Neuronal stem cell (in vitro differentiated cells): Measurements from ENCODE around the gene OPRL1.
A peak's percentile ranks its signal among the peaks of the same experiment; 100 is the strongest.

Experiments
- DNase-seq: peaks from one replicate; pipeline ENCODE4 v3.0.0-alpha.2; 2013; ENCODE audit warnings: low spot score
- H2AFZ ChIP-seq: one replicate; pipeline ENCODE4 v1.6.1; 2013; ENCODE audit warnings: mild to moderate bottlenecking, low read length, inconsistent platforms
- H2AK5ac ChIP-seq: 2 replicates; pipeline ENCODE4 v1.6.1; 2013; ENCODE audit warnings: low read depth, mild to moderate bottlenecking, inconsistent platforms, low read length, moderate library complexity, mixed read lengths
- H2BK120ac ChIP-seq: 2 replicates; pipeline ENCODE4 v1.6.1; 2013; ENCODE audit warnings: low read depth, mild to moderate bottlenecking, inconsistent platforms, low read length, moderate library complexity, mixed read lengths
- H2BK12ac ChIP-seq: one replicate; pipeline ENCODE4 v1.6.1; 2013; ENCODE audit warnings: low read length, inconsistent platforms
- H2BK15ac ChIP-seq: 2 replicates; pipeline ENCODE4 v1.6.1; 2013; ENCODE audit warnings: mild to moderate bottlenecking, low read length, inconsistent platforms, mixed read lengths
- H2BK5ac ChIP-seq: one replicate; pipeline ENCODE4 v1.6.1; 2013; ENCODE audit warnings: inconsistent platforms, mild to moderate bottlenecking, low read length, moderate library complexity
- H3K14ac ChIP-seq: one replicate; pipeline ENCODE4 v1.6.1; 2013; ENCODE audit warnings: low read length, inconsistent platforms
- H3K18ac ChIP-seq: 2 replicates; pipeline ENCODE4 v1.6.1; 2013; ENCODE audit warnings: low read length, inconsistent platforms
- H3K23ac ChIP-seq: 2 replicates; pipeline ENCODE4 v1.6.1; 2013; ENCODE audit warnings: low read depth, mild to moderate bottlenecking, mixed read lengths, low read length, inconsistent platforms; ENCODE audit not compliant: poor library complexity
- H3K27ac ChIP-seq: replicated peaks from 3 replicates; pipeline ENCODE4 v1.5.1; 2013; ENCODE audit warnings: low read length, inconsistent platforms
- H3K27me3 ChIP-seq, 3 experiments: 2 replicates each; pipeline ENCODE4 v1.6.1; 2013; ENCODE audit warnings: low read length in 3 of 3, mild to moderate bottlenecking in 2 of 3, inconsistent platforms in 1 of 3, low read depth in 1 of 3, mixed read lengths in 1 of 3, moderate library complexity in 1 of 3; ENCODE audit not compliant: control insufficient read depth in 3 of 3, insufficient read depth in 3 of 3
- H3K36me3 ChIP-seq, 2 donors: replicated peaks in 1 of 2; 2 replicates each; pipeline ENCODE4 v1.6.1; 2013; ENCODE audit warnings: low read length in 2 of 2; ENCODE audit not compliant: control insufficient read depth in 2 of 2, insufficient read depth in 2 of 2
- H3K4ac ChIP-seq: 2 replicates; pipeline ENCODE4 v1.6.1; 2013; ENCODE audit warnings: inconsistent platforms, mild to moderate bottlenecking, low read length, moderate library complexity
- H3K4me1 ChIP-seq, 2 donors: 1 replicate in 1 of 2; 2 replicates in 1 of 2; pipeline ENCODE4 v1.6.1; 2013; ENCODE audit warnings: low read length in 2 of 2, low read depth in 1 of 2; ENCODE audit not compliant: control insufficient read depth in 2 of 2, insufficient read depth in 1 of 2
- H3K4me2 ChIP-seq: one replicate; pipeline ENCODE4 v1.6.1; 2013; ENCODE audit warnings: mild to moderate bottlenecking, low read length, inconsistent platforms; ENCODE audit not compliant: insufficient read depth, poor library complexity, severe bottlenecking
- H3K4me3 ChIP-seq, 2 donors: 2 replicates each; pipeline ENCODE4 v1.5.1; 2013; ENCODE audit warnings: low read length in 2 of 2, mild to moderate bottlenecking in 2 of 2, inconsistent platforms in 1 of 2, moderate library complexity in 1 of 2
- H3K79me1 ChIP-seq: one replicate; pipeline ENCODE4 v1.6.1; 2013; ENCODE audit warnings: low read depth, mild to moderate bottlenecking, inconsistent platforms, low read length, moderate library complexity
- H3K9ac ChIP-seq: one replicate; pipeline ENCODE4 v1.6.1; 2013; ENCODE audit warnings: mild to moderate bottlenecking, low read depth, low read length, inconsistent platforms; ENCODE audit not compliant: poor library complexity
- H3K9me3 ChIP-seq, 2 donors: replicated peaks in 1 of 2; 2 replicates each; pipeline versions ENCODE3 to v1.6.1; 2013; ENCODE audit warnings: low read length in 2 of 2, mild to moderate bottlenecking in 2 of 2, inconsistent platforms in 1 of 2, low read depth in 1 of 2, mixed read lengths in 1 of 2, moderate library complexity in 1 of 2; ENCODE audit not compliant: control insufficient read depth in 2 of 2, insufficient read depth in 1 of 2
- H4K8ac ChIP-seq: one replicate; pipeline ENCODE4 v1.6.1; 2013; ENCODE audit warnings: low read depth, mild to moderate bottlenecking, inconsistent platforms, low read length, moderate library complexity
- H4K91ac ChIP-seq: one replicate; pipeline ENCODE4 v1.6.1; 2013; ENCODE audit warnings: low read length, low read depth, mild to moderate bottlenecking, inconsistent platforms; ENCODE audit not compliant: poor library complexity
- WGBS, 2 donors: extraction: QIAGEN DNeasy Blood & Tissue Kit; methylation state at CpG; one replicate each; pipeline ENCODE4 v1.1.7; 2013; ENCODE audit warnings: missing lambda C conversion rate in 2 of 2, mixed read lengths in 1 of 2; ENCODE audit not compliant: insufficient read length in 2 of 2, insufficient replicate concordance in 1 of 2; ENCODE audit errors: extremely low coverage in 2 of 2; 5-methylcytosine and 5-hydroxymethylcytosine counted together

The OPRL1 gene

GRCh38 chr20:64130271-64130670 lies 50.4 kb downstream of the OPRL1 start:
- Histone ChIP-seq H3K27me3 (no peaks in the 10 kb centered on the region), H4K8ac (no peak overlapping the region), H3K4me3 (no peak overlapping the region), H3K36me3 (no peaks in the 10 kb centered on the region), H3K9me3 (no peaks in the 10 kb centered on the region), H2BK120ac (no peak overlapping the region), H3K4me2 (no peak overlapping the region), H3K14ac (no peak overlapping the region), H2AFZ (no peak overlapping the region), H2BK15ac (no peak overlapping the region), H3K79me1 (no peaks in the 10 kb centered on the region), H3K9ac (no peak overlapping the region), H3K27ac (no peak overlapping the region), H2BK5ac (no peak overlapping the region), H2AK5ac (no peak overlapping the region), H3K4me1 (peaks cover 0 to 6% of the 10 kb centered on the region in 2 donors), H2BK12ac (no peak overlapping the region), H3K18ac (no peak overlapping the region), H3K4ac (no peak overlapping the region), H4K91ac (no peak overlapping the region), H3K23ac (no peak overlapping the region)
- no peak for DNase-seq
- no CpG with 5 or more reads among the region's 5 CpGs for WGBS, 2 donors

- Histone ChIP-seq H2BK120ac (no peak overlapping the region), H3K4me2 (no peak overlapping the region), H3K4me1 (peaks cover 0 to 6% of the 10 kb centered on the region in 2 donors), H2BK5ac (no peak overlapping the region), H3K27me3 (no peaks in the 10 kb centered on the region), H2AK5ac (no peak overlapping the region), H3K4me3 (no peak overlapping the region), H2BK12ac (no peak overlapping the region), H3K18ac (no peak overlapping the region), H4K8ac (no peak overlapping the region), H3K27ac (no peak overlapping the region), H2AFZ (no peak overlapping the region), H2BK15ac (no peak overlapping the region), H3K9ac (peak overlapping the region; percentile 39), H3K23ac (no peak overlapping the region), H4K91ac (no peak overlapping the region), H3K79me1 (no peaks in the 10 kb centered on the region), H3K9me3 (no peaks in the 10 kb centered on the region), H3K4ac (no peak overlapping the region), H3K14ac (no peak overlapping the region), H3K36me3 (no peaks in the 10 kb centered on the region)
- no peak for DNase-seq
- WGBS, 2 donors, result no CpG with 5 or more reads among the region's 10 CpGs
Observed at GRCh38 chr20:64130876-64131275, 51.0 kb downstream of the OPRL1 start.

- no peak for DNase-seq
Observed at GRCh38 chr20:64131406-64131805, 51.5 kb downstream of the OPRL1 start.

GRCh38 chr20:64133951-64134407 lies 54.1 kb downstream of the OPRL1 start:
- H3K9ac ChIP-seq, result no peak overlapping the region
- H3K14ac ChIP-seq, result no peak overlapping the region
- no peak overlapping the region for H2BK5ac ChIP-seq
- no peak overlapping the region for H4K91ac ChIP-seq
- peaks cover 0 to 6% of the 10 kb centered on the region in 2 donors for H3K4me1 ChIP-seq
- no peaks in the 10 kb centered on the region for H3K27me3 ChIP-seq
- H2BK15ac ChIP-seq, result no peak overlapping the region
- no peak overlapping the region for H2AK5ac ChIP-seq
- no peak for DNase-seq
- H4K8ac ChIP-seq, result no peak overlapping the region
- no peaks in the 10 kb centered on the region for H3K79me1 ChIP-seq
- H3K36me3 ChIP-seq, result no peaks in the 10 kb centered on the region
- no CpG with 5 or more reads among the region's 8 CpGs for WGBS, 2 donors
- H2BK12ac ChIP-seq, result no peak overlapping the region
- H3K27ac ChIP-seq, result no peak overlapping the region
- H3K18ac ChIP-seq, result no peak overlapping the region
- H3K4me2 ChIP-seq, result no peak overlapping the region
- H3K4ac ChIP-seq, result no peak overlapping the region
- no peak overlapping the region for H2BK120ac ChIP-seq
- H3K9me3 ChIP-seq, result no peaks in the 10 kb centered on the region
- H3K23ac ChIP-seq, result no peak overlapping the region
- no peak overlapping the region for H3K4me3 ChIP-seq
- H2AFZ ChIP-seq, result no peak overlapping the region

More at GRCh38 chr20:64131406-64131805, 51.5 kb downstream of the OPRL1 start:
- Histone ChIP-seq H3K9me3 (no peaks in the 10 kb centered on the region), H3K27me3 (no peaks in the 10 kb centered on the region), H2AK5ac (no peak overlapping the region), H3K23ac (no peak overlapping the region), H3K36me3 (no peaks in the 10 kb centered on the region), H2BK5ac (no peak overlapping the region), H3K4me3 (no peak overlapping the region), H4K91ac (no peak overlapping the region), H3K27ac (no peak overlapping the region), H3K14ac (no peak overlapping the region), H3K18ac (no peak overlapping the region), H4K8ac (no peak overlapping the region), H3K4ac (no peak overlapping the region), H2AFZ (no peak overlapping the region), H3K79me1 (no peaks in the 10 kb centered on the region), H3K4me2 (no peak overlapping the region), H2BK15ac (no peak overlapping the region), H3K4me1 (peaks cover 0 to 6% of the 10 kb centered on the region in 2 donors), H3K9ac (no peak overlapping the region), H2BK12ac (no peak overlapping the region), H2BK120ac (no peak overlapping the region)
- WGBS, 2 donors, result no CpG with 5 or more reads among the region's 4 CpGs
